GM19238 (cell line): ENCODE results near the gene CYRIA.

Source experiments
- DNase-seq: peaks from one replicate; pipeline ENCODE4 v3.0.0; 2011; ENCODE audit warnings: low spot score; ENCODE audit not compliant: insufficient read length

CYRIA gene

GRCh38 chr2:16652296-16653082, 13.1 kb downstream of the CYRIA start:
- DNase-seq: no peak

GRCh38 chr2:16650287-16651249, 15.1 kb downstream of the CYRIA start:
- no peak for DNase-seq

GRCh38 chr2:16649353-16650286, 16.0 kb downstream of the CYRIA start:
- no peak for DNase-seq

GRCh38 chr2:16647992-16648617, 17.5 kb downstream of the CYRIA start:
- DNase-seq: no peak

GRCh38 chr2:16645775-16646559, 19.7 kb downstream of the CYRIA start:
- DNase-seq: no peak

- no peak for DNase-seq
Measured at GRCh38 chr2:16645088-16645487, 20.5 kb downstream of the CYRIA start.

- no peak for DNase-seq
Measured at GRCh38 chr2:16644221-16644925, 21.3 kb downstream of the CYRIA start.

GRCh38 chr2:16643099-16643498, 22.5 kb downstream of the CYRIA start:
- DNase-seq: no peak

GRCh38 chr2:16642088-16642487, 23.5 kb downstream of the CYRIA start:
- DNase-seq: no peak

- no peak for DNase-seq
Measured at GRCh38 chr2:16641509-16641908, 24.1 kb downstream of the CYRIA start.

- no peak for DNase-seq
Measured at GRCh38 chr2:16640867-16641266, 24.8 kb downstream of the CYRIA start.

- no peak for DNase-seq
Measured at GRCh38 chr2:16640001-16640700, 25.5 kb downstream of the CYRIA start.

- DNase-seq: no peak
Measured at GRCh38 chr2:16639431-16639830, 26.2 kb downstream of the CYRIA start.

- no peak for DNase-seq
Measured at GRCh38 chr2:16638946-16639345, 26.7 kb downstream of the CYRIA start.

- DNase-seq: no peak
Measured at GRCh38 chr2:16637304-16637703, 28.3 kb downstream of the CYRIA start.

GRCh38 chr2:16635791-16636699, 29.6 kb downstream of the CYRIA start:
- DNase-seq: no peak

- no peak for DNase-seq
Measured at GRCh38 chr2:16633621-16634430, 31.8 kb downstream of the CYRIA start.
